Activated CD4-positive, CD25-positive, alpha-beta regulatory T cell treated with anti-CD3 and anti-CD28 coated beads, Interleukin-2, amount 50 U/mL, for 24 hours (primary cell): ENCODE results near the gene DYRK1A.

Source experiments
- ATAC-seq, 2 donors: fragments of 150-1000 bp; cut with Tn5 transposase; one replicate each; pipeline ENCODE4 v1.10.0; 2021; ENCODE audit warnings: mild to moderate bottlenecking in 1 of 2, moderate library complexity in 1 of 2

DYRK1A gene

GRCh38 chr21:37419228-37419906 lies 52.8 kb downstream of the DYRK1A start:
- peak; percentile 41 to 45 for ATAC-seq

DNA sequence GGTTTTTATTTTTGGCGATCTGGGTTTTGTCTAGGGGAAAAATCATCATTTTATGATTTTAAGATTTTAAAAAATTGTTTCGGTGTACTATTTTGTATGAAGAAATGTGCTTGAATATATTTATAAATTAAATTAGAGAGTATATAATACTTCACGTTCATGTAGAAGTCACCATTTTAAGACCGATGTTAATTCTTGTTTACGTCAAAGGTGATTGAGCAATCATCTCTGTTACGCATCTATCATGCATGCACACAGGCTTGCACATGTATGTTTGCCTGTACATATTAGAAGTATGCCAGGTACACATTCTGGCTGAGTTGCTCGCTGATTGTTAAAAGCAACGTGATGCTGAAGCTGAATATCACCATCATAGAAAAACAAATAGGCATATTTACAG lies 54.7 kb downstream of the DYRK1A start:
- ATAC-seq = no peak

DNA sequence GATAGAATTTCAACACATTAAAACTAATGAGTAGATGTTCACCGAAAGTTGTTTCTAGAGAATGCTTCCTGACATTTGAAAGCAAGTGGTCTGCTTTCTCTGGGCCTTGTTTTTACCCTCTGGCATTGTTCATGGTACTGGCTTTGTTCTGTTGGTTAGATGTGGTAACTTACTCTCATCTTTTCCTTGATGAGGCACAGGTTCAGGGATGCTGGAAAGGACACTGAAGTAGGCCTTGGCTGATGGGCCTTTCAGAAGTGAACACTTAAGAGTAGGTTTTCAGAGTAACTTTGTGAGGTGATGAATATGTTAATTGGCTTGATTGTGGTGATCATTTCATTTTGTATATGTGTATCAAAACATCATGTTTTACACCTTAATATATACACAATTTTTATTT lies 55.8 kb downstream of the DYRK1A start:
- ATAC-seq = no peak

- ATAC-seq = peak; percentile 33 to 41
These were observed 56.5 kb downstream of the DYRK1A start for GRCh38 chr21:37423103-37423502.

- no peak for ATAC-seq
These were observed 57.8 kb downstream of the DYRK1A start for GRCh38 chr21:37424396-37424795.

DNA sequence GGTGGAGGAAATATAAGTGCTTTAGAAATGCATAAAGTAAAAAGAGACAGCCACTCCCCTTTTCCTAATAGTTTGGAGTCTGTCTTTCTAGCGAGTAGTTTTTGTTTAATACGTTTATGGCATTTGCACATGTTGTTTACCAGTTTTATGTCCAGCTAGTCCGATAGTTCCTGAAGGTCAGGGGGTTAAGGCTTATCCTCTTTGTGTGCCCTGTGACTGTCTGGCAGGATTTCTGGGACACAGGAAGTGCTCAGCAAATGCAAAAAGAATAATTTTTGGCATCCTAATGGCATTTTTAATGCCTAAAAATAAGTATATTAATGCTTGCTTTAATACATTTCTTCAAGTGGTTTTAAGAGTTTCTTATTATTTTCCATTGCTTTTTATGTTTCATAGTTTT lies 58.4 kb downstream of the DYRK1A start:
- no peak for ATAC-seq

- no peak for ATAC-seq
These were observed 59.1 kb downstream of the DYRK1A start for GRCh38 chr21:37425684-37426083.

DNA sequence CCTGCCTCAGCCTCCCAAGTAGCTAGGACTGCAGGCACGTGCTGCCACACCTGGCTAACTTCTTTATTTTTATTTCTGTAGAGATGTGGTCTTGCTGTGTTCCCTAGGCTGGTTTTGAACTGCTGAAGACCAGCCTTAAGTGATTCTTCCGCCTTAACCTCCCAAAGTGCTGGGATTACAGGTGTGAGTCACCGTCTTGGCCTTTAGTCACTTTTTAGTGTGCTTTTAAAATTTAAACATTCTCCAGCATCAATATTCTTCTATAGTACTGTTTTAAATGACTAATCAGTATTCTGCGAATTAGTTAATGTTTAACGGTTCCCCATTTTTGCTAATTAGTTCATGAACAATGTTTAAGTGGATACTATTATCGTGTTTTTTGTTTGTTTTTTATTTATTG lies 60.6 kb downstream of the DYRK1A start:
- no peak for ATAC-seq

DNA sequence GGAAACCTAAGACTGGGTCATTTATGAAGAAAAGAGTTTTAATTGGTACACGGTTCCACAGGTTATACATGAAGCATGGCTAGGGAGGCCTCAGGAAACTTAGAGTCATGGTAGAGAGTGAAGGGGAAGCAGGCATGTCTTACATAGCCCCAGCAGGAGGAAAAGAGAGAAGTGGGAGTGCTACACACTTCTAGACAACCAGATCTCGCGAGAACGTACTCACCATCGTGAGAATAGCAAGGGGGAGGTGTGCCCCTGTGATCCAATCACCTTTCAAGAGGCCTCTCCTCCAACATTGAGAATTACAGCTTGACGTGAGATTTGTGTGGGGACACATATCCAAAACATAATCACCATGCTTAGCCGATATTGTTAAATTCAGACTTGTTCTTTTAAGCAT lies 62.8 kb downstream of the DYRK1A start:
- no peak for ATAC-seq

GRCh38 chr21:37430184-37430821 lies 63.7 kb downstream of the DYRK1A start:
- ATAC-seq = no peak

DNA sequence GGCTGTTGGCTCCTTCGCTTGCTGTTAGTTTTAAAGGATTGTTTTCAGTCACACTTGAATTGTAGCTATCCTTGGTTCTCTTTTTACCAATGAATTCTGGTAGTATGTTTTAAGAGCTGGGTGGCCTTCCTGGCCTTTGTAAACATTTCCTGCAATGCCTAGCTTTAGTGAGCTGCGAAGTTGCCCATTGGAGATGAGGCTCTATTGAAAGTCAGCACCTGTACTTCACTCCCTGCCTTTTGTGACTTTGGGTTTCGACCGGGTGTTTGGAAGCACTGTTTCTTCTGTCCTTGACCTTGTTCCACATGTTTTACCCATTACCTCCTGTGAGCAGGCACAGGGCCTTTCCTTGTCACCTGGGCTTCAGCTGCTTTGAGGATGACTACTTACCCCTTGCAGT lies 64.7 kb downstream of the DYRK1A start:
- ATAC-seq = no peak

GRCh38 chr21:37432710-37433455 lies 66.3 kb downstream of the DYRK1A start:
- ATAC-seq = no peak

- no peak for ATAC-seq
These were observed 66.9 kb downstream of the DYRK1A start for GRCh38 chr21:37433456-37433840.

DNA sequence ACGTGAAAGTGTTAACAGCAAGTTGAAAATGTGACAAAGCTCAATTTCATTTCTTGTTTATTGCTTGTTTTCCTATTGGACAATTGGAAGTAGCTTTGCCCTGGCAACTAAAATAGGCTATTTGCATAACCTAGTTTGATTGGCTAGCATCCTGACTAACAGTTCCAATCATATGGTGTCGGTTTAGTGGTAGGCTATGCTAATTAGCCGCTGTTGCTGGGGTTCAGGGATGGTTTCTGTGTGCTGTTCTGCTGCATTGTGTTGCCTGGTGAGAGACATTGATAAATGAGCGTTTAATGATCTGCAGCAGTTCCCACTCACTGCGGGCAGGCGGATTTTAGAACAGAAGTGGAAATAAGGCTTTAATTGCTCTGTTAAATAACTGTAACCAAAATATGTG lies 68.5 kb downstream of the DYRK1A start:
- ATAC-seq = peak; percentile 91 to 97

DNA sequence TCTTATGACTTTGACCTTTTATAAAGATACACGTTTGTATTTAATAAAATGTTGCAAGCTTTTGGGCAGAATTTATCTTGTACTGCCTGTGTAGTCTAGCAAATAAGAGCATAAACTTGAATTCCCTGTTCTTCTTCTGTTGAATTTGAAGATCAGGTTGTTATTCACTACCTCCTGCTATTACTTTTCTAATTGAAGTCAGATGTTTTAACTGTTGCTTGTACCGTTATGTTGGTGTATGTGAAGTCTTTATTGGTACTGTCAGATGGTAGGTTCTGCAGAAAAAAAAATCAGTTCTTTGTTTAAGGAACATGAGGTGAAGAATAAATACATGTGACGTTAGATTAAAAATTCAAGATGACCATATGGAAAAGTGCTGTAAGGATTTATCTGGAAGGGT lies 69.1 kb downstream of the DYRK1A start:
- ATAC-seq = no peak

- ATAC-seq = no peak
These were observed 69.6 kb downstream of the DYRK1A start for GRCh38 chr21:37436174-37436573.

DNA sequence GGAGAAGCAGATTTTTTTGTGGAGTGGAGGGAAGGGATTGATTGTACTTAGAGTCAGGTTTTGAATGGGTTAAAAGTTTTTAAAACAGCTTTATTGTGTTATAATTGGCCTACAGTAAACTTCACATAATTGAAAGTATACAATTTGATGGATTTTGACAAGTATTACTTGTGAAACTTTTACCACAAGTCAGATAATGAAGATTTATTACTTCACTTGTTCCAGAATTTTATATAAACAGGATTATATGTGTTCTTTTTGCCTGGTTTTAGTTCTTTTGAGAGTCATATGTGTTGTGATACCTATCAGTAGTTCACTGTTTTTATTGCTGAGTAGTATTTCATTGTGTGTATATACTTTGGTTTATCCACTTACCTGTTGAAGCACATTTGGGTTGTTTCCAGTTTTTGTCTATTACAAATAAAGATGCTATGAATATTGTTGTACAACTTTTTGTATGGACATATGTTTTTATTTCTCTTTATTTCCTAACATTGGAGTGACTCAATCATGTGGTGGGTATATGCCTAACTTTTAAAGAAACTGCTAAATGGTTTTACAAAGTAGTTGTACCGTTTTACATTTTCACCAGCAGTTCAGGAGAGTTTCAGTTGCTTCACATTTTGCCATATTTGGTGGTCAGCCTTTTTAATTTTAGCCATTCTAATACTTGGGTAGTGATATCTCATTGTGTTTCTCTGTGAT lies 71.0 kb downstream of the DYRK1A start:
- no peak for ATAC-seq

GRCh38 chr21:37443683-37444082 lies 77.1 kb downstream of the DYRK1A start:
- no peak for ATAC-seq

GRCh38 chr21:37445228-37445627 lies 78.7 kb downstream of the DYRK1A start:
- ATAC-seq = no peak

- ATAC-seq = no peak
These were observed 80.0 kb downstream of the DYRK1A start for GRCh38 chr21:37446552-37446951.

- no peak for ATAC-seq
These were observed 80.8 kb downstream of the DYRK1A start for GRCh38 chr21:37447288-37447936.

DNA sequence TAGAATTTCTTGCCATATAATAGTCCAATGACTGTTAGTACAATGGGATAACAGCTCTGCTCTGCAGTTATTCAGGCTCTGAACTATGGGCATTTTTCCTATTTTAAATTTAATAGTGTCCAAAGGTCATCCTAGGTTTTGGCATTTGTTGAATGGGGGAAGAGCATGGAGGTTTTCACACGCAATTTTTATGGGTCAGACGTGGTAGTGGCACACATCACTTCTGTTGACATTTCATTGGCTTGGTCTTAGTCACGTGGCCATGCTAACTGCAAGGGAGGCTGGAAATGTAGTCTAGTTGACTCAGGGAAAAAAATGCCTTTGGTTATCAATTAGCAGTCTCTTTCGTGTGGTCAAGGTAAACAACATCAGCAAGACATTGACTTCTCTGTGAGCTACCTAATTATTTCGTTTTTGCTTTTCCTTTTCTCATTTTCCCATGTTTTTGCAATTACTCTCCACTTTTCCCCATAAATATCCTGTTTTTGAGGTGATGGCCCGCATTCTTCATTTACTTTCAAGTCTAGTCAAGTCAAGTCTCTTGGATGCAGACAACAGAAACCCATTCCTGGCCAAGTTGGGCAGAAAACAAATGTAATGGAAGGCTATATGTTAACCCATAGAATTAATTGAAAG lies 82.8 kb downstream of the DYRK1A start:
- ATAC-seq = no peak
